GM21723 (cell line): ENCODE measurements around the gene PARP8.
"Not testable (repeated sequence)": the region's sequence is repeated elsewhere in the genome, so short reads cannot be mapped to it uniquely, and the experiment has no call there.

ENCODE experiments used
- ATAC-seq: cut with Tn5 transposase; IDR thresholded peaks from one replicate; pipeline ENCODE4 v1.9.1; 2021; ENCODE audit warnings: mild to moderate bottlenecking, moderate library complexity; ENCODE audit not compliant: unreplicated experiment

Gene PARP8

GRCh38 chr5:50684721-50685120 is 18.3 kb downstream of the PARP8 start:
- no peak for ATAC-seq

GRCh38 chr5:50687548-50687947 is 21.1 kb downstream of the PARP8 start:
- ATAC-seq = no peak

GRCh38 chr5:50691399-50692016 is 25.1 kb downstream of the PARP8 start:
- no peak for ATAC-seq

GRCh38 chr5:50694027-50694590 is 27.7 kb downstream of the PARP8 start:
- no peak for ATAC-seq

- ATAC-seq = not testable (repeated sequence)
Measured at GRCh38 chr5:50694626-50695025, 28.2 kb downstream of the PARP8 start.

GRCh38 chr5:50697739-50698138 is 31.3 kb downstream of the PARP8 start:
- ATAC-seq = peak; percentile 54

GRCh38 chr5:50699737-50700136 is 33.3 kb downstream of the PARP8 start:
- ATAC-seq = no peak

GRCh38 chr5:50700706-50701105 is 34.3 kb downstream of the PARP8 start:
- no peak for ATAC-seq

- no peak for ATAC-seq
Measured at GRCh38 chr5:50702615-50703366, 36.4 kb downstream of the PARP8 start.

GRCh38 chr5:50703367-50703666 is 36.9 kb downstream of the PARP8 start:
- no peak for ATAC-seq

GRCh38 chr5:50704730-50705129 is 38.3 kb downstream of the PARP8 start:
- ATAC-seq = no peak

GRCh38 chr5:50709471-50709870 is 43.0 kb downstream of the PARP8 start:
- ATAC-seq = no peak

GRCh38 chr5:50710838-50711237 is 44.4 kb downstream of the PARP8 start:
- ATAC-seq = peak; percentile 26

GRCh38 chr5:50711280-50711679 is 44.8 kb downstream of the PARP8 start:
- peak; percentile 98 for ATAC-seq

- no peak for ATAC-seq
Measured at GRCh38 chr5:50712479-50712878, 46.0 kb downstream of the PARP8 start.

GRCh38 chr5:50715001-50715400 is 48.6 kb downstream of the PARP8 start:
- ATAC-seq = no peak

GRCh38 chr5:50716134-50716533 is 49.7 kb downstream of the PARP8 start:
- no peak for ATAC-seq

GRCh38 chr5:50717651-50718050 is 51.2 kb downstream of the PARP8 start:
- ATAC-seq = no peak

- no peak for ATAC-seq
Measured at GRCh38 chr5:50720061-50720710, 53.7 kb downstream of the PARP8 start.

GRCh38 chr5:50722223-50722622 is 55.8 kb downstream of the PARP8 start:
- no peak for ATAC-seq

- ATAC-seq = no peak
Measured at GRCh38 chr5:50724262-50724661, 57.8 kb downstream of the PARP8 start.
